ENCODE data around the gene SYNDIG1.

Gene SYNDIG1

DNA sequence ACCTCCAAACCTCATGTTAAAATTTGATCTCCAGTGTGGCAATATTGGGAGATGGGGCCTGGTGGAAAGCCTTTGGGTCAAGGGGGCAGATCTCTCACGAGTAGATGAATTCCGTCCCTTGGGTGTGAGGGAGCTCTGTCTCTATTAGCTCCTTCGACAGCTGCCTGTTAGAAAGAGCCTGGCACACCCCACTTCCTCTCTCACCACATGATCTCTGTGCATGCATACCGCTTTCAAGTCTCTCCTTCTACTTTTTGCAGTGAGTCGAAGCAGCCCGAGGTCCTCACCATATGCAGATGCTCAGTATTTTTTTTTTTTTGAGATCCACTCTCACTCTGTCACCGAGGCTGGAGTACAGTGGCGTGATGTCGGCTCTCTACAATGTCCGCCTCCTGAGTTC is 176.9 kb downstream of the SYNDIG1 start:
- TF ChIP-seq, protein P1, sequence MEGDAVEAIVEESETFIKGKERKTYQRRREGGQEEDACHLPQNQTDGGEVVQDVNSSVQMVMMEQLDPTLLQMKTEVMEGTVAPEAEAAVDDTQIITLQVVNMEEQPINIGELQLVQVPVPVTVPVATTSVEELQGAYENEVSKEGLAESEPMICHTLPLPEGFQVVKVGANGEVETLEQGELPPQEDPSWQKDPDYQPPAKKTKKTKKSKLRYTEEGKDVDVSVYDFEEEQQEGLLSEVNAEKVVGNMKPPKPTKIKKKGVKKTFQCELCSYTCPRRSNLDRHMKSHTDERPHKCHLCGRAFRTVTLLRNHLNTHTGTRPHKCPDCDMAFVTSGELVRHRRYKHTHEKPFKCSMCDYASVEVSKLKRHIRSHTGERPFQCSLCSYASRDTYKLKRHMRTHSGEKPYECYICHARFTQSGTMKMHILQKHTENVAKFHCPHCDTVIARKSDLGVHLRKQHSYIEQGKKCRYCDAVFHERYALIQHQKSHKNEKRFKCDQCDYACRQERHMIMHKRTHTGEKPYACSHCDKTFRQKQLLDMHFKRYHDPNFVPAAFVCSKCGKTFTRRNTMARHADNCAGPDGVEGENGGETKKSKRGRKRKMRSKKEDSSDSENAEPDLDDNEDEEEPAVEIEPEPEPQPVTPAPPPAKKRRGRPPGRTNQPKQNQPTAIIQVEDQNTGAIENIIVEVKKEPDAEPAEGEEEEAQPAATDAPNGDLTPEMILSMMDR (IDR thresholded peaks at IDR 0.05; ENCODE audit: insufficient read depth, missing control alignments) = no peak

DNA sequence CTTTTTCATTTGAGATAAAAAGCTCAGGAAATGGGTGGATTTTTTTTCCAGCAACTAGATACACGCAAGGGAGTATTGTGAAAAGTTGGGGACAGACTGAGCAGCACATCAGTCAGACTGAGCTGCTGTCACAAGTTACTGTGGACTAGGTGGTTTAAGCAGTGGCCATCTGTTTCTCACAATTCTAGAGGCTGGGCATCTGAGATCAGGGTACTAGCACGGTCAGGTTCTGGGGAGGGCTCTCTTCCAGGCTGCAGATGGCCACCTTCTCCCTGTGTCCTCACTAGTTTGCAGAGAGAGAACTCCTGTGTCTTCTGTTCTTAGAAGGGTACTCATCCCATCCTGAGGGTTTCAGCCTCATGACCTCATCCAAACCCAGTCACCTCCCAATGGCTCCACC is 178.3 kb downstream of the SYNDIG1 start:
- TF ChIP-seq, protein P1 (IDR thresholded peaks at IDR 0.05; ENCODE audit: insufficient read depth, missing control alignments) = no peak
- no peak for DNase-seq (ENCODE audit: insufficient read length, low spot score)
- FAIRE-seq = no peak

More for the DNA sequence above, 176.9 kb downstream of the SYNDIG1 start:
- DNase-seq (ENCODE audit: insufficient read length, low spot score) = no peak
- FAIRE-seq = no peak

DNA sequence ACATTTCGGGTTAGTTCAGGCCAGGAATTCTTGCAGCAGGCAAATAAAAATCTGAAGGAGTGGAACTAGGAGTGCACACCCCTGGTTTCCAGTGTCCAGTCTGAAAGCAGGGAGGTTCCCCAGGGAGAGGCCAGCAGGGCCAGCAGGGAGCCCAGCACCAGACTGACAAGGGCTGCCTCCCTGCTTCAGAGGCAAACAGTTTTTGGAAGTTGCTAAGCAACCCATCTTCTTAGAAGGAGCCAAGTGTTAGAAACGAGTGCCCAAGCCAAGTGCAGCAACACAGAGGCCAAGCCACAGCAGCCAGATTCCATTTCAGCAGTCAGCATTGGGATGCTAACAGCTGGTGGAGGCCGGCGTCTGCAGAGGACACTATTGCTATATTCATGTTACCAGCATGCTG is 179.1 kb downstream of the SYNDIG1 start:
- TF ChIP-seq, protein P1 (IDR thresholded peaks at IDR 0.05; ENCODE audit: insufficient read depth, missing control alignments) = no peak
- FAIRE-seq (no peak), DNase-seq (ENCODE audit: insufficient read length, low spot score) (no peak)

DNA sequence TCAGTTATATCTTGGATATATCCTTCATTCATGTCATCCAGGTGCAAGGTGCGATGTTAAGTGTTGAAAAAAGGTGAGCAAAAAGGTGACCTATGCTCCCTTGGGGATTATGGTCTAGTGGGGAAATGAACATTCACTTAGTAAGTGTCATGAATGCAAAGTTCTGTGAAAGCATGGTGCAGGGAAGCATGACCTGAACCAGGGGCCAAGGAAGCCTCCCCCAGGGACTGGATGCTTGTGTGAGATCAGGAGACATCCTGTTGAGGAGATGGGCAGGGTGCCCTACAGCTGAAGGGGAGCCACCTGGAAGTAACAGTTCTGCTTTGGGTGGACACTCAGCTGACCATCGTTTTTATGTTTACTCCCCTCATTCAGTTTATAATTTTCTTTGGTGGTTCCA is 179.5 kb downstream of the SYNDIG1 start:
- FAIRE-seq = no peak
- DNase-seq (ENCODE audit: insufficient read length, low spot score) = no peak
- TF ChIP-seq, protein P1 (IDR thresholded peaks at IDR 0.05; ENCODE audit: insufficient read depth, missing control alignments) = no peak

DNA sequence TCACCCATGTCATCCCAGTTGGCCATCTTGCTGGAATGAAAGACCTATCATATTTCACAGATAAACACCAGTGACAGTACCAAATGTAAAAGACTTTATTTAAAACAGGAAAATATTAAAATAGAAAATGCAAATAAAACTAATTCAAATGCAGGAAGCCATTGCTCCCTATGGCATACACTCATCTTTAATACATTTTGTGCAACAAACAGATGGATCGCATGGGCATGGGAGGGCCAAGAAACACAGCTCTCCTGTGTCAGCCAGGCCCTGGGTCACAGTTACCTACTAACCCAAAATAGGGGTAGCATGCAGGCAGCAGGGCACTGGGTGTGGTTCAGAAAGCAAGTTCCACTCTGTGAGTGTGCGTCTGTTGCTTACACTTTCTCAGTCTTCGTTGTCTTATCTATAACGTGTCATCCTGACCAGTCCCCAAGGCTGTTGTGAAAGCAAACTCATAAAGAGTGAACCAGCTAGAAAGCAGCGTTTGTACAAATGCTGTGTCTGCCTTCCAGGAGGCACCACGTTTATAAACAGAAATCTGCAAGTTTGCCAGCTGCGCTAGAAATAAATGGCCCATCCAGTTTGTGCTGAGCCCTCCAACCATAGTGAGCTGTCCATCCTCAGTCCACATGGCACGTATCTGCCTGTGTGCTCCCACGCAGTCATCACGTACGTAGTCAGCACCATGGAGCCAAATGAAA is 180.5 kb downstream of the SYNDIG1 start:
- TF ChIP-seq, protein P1 (IDR thresholded peaks at IDR 0.05; ENCODE audit: insufficient read depth, missing control alignments) = no peak
- DNase-seq (ENCODE audit: insufficient read length, low spot score) = no peak
- FAIRE-seq = no peak

DNA sequence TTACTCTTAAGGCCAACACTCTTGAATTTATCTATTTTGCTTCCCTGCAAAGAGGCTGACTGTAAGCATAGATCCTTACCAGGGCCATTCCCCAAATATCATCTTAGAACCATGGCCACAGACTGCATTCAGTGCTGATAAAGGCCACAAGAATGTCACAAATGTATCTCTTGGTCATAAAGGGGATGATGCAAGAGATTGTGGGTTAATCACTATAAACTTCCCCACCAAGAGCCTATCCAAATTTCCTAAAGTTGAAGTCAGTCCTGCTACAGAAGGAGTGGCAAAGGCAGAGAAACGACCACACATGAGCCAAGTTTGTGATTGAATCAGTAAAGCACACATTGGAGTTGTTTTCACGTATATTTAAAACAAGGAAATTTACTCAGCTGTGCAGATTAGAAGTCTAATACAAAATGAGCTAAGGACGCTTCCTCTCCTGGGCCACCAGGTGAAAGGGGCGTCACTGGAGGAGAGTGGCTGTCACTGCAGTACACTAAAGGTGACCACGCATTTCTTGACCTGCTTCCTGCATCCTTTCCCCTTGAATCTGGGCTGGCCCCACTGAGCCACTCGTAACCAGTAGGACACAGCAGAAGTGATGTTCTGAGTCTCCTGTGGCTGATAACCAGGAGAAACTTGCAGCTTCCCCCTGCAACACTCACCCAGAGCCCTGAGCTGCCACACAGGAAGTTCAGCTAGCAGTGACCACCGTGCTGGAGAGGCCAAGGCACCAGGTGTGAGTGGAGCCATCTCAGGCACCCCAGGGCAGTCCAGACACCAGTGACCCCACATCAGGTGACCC is 181.9 kb downstream of the SYNDIG1 start:
- TF ChIP-seq, protein P1 (IDR thresholded peaks at IDR 0.05; ENCODE audit: insufficient read depth, missing control alignments) = no peak
- FAIRE-seq (no peak), DNase-seq (ENCODE audit: insufficient read length, low spot score) (no peak)

DNA sequence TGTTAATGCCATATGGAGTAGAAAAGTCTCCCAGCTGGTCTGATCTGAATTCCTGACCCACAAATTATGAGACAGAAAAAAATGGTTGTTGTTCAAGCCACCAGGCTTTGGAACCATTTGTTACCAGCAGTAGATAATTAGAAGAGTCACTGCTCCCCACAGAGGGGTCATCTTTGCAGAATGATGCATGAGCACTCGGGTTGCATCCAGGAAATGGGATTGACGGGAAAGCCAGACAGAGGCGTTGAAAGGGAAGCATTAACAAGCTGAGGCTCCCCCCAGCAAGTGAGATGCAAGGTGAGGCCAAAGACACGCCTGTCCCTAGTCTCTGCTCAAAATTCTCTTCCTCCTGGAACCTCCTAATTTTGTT is 182.5 kb downstream of the SYNDIG1 start:
- FAIRE-seq (no peak), DNase-seq (ENCODE audit: insufficient read length, low spot score) (no peak)
- TF ChIP-seq, protein P1 (IDR thresholded peaks at IDR 0.05; ENCODE audit: insufficient read depth, missing control alignments) = no peak

Data from D721Med (cell line).